Stomach (tissue), 9 donors: Measurements from ENCODE around the gene NARS2. TPM values are rescaled to one million over a fixed set of nuclear protein-coding genes. Genes with fewer than 3 reads are reported as not detected.
"Not testable (repeated sequence)": the region's sequence is repeated elsewhere in the genome, so short reads cannot be mapped to it uniquely, and the experiment has no call there.

ENCODE experiments used
- DNase-seq, 2 donors: peaks; one replicate each; pipeline versions ENCODE4 v3.0.0 to v3.0.0-alpha.2; 2013 to 2019
- H3K27ac ChIP-seq, 5 donors: fragments of 200-600 bp in 4 of 5; sonication (generic) in 4 of 5; one replicate each; pipeline ENCODE4 v1.5.1; 2013 to 2019; ENCODE audit warnings: mild to moderate bottlenecking in 1 of 5, moderate library complexity in 1 of 5
- H3K27me3 ChIP-seq, 3 donors: fragments of 200-600 bp; sonication (generic); one replicate each; pipeline ENCODE4 v1.5.1; 2017 to 2019; ENCODE audit warnings: mixed run types in 1 of 3
- H3K36me3 ChIP-seq, 4 donors: fragments of 200-600 bp; sonication (generic); 1 replicate in 3 of 4; 2 replicates in 1 of 4; pipeline ENCODE4 v1.5.1; 2016 to 2019
- H3K4me1 ChIP-seq, 4 donors: fragments of 200-600 bp; sonication (generic); one replicate each; pipeline ENCODE4 v1.5.1; 2016 to 2019
- H3K4me3 ChIP-seq, 4 donors: fragments of 200-600 bp; sonication (generic) in 3 of 4; one replicate each; pipeline ENCODE4 v1.5.1; 2016 to 2019; ENCODE audit warnings: mild to moderate bottlenecking in 1 of 4
- H3K9me3 ChIP-seq, 4 donors: fragments of 200-600 bp; sonication (generic); one replicate each; pipeline ENCODE4 v1.5.1; 2016 to 2019
- EP300 ChIP-seq: sonication (generic); formaldehyde crosslinking; IDR thresholded peaks from one replicate; pipeline ENCODE4 v1.6.1; 2017; ENCODE audit warnings: antibody characterized with exemption
- POLR2A ChIP-seq, 4 donors: fragments of 450-650 bp; IDR thresholded peaks; one replicate each; pipeline ENCODE4 v1.6.1; 2016; ENCODE audit warnings: antibody characterized with exemption in 4 of 4, control low read depth in 2 of 4, mild to moderate bottlenecking in 1 of 4, moderate library complexity in 1 of 4
- POLR2AphosphoS5 ChIP-seq, 3 donors: sonication (generic); formaldehyde crosslinking; IDR thresholded peaks; one replicate each; pipeline ENCODE4 v1.6.1; 2016; ENCODE audit warnings: antibody characterized with exemption in 3 of 3
- WGBS, 5 donors: extraction: QIAGEN DNeasy Blood & Tissue Kit in 3 of 5; methylation state at CpG; one replicate each; pipeline versions ENCODE4 v1.1.5 to v1.1.7; 2013 to 2018; 5-methylcytosine and 5-hydroxymethylcytosine counted together
- intact Hi-C: fragments of 100-400 bp; cut with DNase I; formaldehyde crosslinking; loops from one replicate; pipeline ENCODE4 v1.15.1; 2023; ENCODE audit warnings: low total_unique reads
- polyA plus RNA-seq, 3 donors: library from polyadenylated mRNA; stranded (reverse); fragments of 200-250 nt; gene quantifications; one replicate each; pipeline ENCODE4 v1.2.3, GENCODE V29; 2013
- total RNA-seq, 5 donors: library from RNA; depleted of rRNA; stranded (reverse); fragments of >200 nt; gene quantifications; one replicate each; pipeline versions ENCODE4 v1.1.0 to v1.2.3, GENCODE V29; 2014 to 2016
- TF ChIP-seq, protein P1 (sequence below), 7 experiments: fragments of 450-650 bp in 4 of 7; fragments of 200-600 bp in 3 of 7; sonication (generic) in 3 of 7; IDR thresholded peaks; one replicate each; pipeline ENCODE4 v1.5.1; 2016 to 2019; ENCODE audit warnings: antibody characterized with exemption in 7 of 7, control low read depth in 2 of 7, mild to moderate bottlenecking in 1 of 7
- donor health status: healthy with polysubstance abuse.
- donor health status: Bipolar disorder and iron deficiency.
- donor health status: healthy.

NARS2 gene
- total and polyA plus RNA-seq, 8 donors = 4.7 to 34.5 (median 14.1) TPM

DNA sequence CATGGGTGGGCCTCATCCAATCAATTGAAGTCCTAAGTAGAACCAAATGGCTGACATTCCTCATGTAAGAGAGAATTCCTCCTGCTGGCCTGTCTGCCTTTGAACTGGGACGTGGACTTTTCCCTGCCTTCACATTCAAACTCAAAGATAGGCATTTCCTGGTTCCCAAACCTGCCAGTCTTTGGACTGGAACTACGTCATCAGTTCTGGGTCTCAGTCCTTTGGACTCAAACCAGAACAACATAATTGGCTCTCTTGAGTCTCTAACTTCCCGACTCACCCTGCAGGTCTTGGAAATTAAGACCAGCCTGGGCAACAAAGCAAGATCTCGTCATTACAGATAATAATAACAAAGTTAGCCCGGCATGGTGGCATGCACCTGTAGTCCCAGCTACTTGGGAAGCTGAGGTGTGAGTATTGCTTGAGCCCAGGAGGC, 38.7 kb upstream of the NARS2 start:
- TF ChIP-seq, protein P1, sequence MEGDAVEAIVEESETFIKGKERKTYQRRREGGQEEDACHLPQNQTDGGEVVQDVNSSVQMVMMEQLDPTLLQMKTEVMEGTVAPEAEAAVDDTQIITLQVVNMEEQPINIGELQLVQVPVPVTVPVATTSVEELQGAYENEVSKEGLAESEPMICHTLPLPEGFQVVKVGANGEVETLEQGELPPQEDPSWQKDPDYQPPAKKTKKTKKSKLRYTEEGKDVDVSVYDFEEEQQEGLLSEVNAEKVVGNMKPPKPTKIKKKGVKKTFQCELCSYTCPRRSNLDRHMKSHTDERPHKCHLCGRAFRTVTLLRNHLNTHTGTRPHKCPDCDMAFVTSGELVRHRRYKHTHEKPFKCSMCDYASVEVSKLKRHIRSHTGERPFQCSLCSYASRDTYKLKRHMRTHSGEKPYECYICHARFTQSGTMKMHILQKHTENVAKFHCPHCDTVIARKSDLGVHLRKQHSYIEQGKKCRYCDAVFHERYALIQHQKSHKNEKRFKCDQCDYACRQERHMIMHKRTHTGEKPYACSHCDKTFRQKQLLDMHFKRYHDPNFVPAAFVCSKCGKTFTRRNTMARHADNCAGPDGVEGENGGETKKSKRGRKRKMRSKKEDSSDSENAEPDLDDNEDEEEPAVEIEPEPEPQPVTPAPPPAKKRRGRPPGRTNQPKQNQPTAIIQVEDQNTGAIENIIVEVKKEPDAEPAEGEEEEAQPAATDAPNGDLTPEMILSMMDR (IDR thresholded peaks at IDR 0.05) = no peak
- TF ChIP-seq POLR2AphosphoS5 (IDR thresholded peaks at IDR 0.05) (no peak), EP300 (no peak), POLR2A (IDR thresholded peaks at IDR 0.05) (no peak)
- DNase-seq = no peak
- Histone ChIP-seq H3K9me3 (peaks cover 0 to 7% (median under 1%) of the 10 kb centered on the region in 4 donors), H3K27me3 (no peaks in the 10 kb centered on the region), H3K27ac (no peak overlapping the region), H3K4me1 (peaks cover 0 to 1% (median 0%) of the 10 kb centered on the region in 4 donors), H3K4me3 (no peak overlapping the region), H3K36me3 (no peaks in the 10 kb centered on the region)
- intact Hi-C loops = no loop called here
- 53 to 65% (median 56%) methylated on average over 5 of the region's 5 CpGs for WGBS, 5 donors

DNA sequence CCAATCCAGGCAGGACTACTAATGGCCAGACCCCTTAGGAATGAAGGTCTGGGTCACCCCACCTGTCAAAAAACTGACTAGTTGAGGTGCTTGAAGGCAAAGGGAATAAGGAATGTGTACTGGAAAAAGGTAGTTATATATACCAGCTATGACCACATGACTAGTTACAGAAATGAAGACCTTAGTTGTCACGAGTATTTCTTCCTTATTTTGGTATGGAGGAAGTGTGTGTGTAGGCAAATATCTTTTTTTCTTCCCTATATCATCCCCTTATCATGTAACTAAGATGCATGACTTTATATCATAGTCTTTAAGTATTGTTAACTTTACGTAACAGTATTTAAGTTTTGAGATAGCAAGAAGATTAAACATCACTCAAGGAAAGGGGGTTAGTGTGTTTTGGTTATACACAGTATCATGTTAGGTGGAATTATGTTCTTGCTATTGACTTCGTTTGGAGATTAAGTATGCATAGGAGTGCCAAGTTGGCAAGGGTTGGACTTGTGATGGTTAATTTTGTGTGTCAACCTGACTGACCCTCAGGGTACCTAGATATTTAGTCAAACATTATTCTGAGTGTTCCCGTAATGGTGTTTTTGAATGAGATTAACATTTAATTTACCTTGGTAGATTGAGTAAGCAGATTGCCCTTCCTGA, 38.2 kb upstream of the NARS2 start:
- DNase-seq = no peak
- WGBS, 5 donors = 16 to 55% (median 36%) methylated on average over 4 of the region's 4 CpGs

GRCh38 chr11:78609321-78609720, 34.7 kb upstream of the NARS2 start:
- H3K4me3 ChIP-seq, H3K9me3 ChIP-seq, H3K36me3 ChIP-seq, intact Hi-C loops, H3K27ac ChIP-seq, DNase-seq, H3K27me3 ChIP-seq: not testable (repeated sequence)
- WGBS, 5 donors = 90 to 98% (median 93%) methylated on average over 5 of the region's 5 CpGs
- H3K4me1 ChIP-seq = peaks cover 0 to 10% (median 4%) of the 10 kb centered on the region in 4 donors

More for the DNA sequence above, 38.2 kb upstream of the NARS2 start:
- Histone ChIP-seq H3K4me1 (peaks cover 0 to 6% (median 0%) of the 10 kb centered on the region in 4 donors), H3K27ac (no peak overlapping the region), H3K9me3 (peaks cover 0 to 7% (median 0%) of the 10 kb centered on the region in 4 donors), H3K27me3 (no peaks in the 10 kb centered on the region), H3K36me3 (no peaks in the 10 kb centered on the region), H3K4me3 (no peak overlapping the region)
- TF ChIP-seq, protein P1 (IDR thresholded peaks at IDR 0.05) = no peak
- TF ChIP-seq EP300 (no peak), POLR2A (IDR thresholded peaks at IDR 0.05) (no peak), POLR2AphosphoS5 (IDR thresholded peaks at IDR 0.05) (no peak)
- intact Hi-C loops = no loop called here

- H3K4me3 ChIP-seq = no peak overlapping the region
- peak; percentile 32 to 58 for DNase-seq
- peaks cover 0 to 10% (median 4%) of the 10 kb centered on the region in 4 donors for H3K4me1 ChIP-seq
- no peaks in the 10 kb centered on the region for H3K9me3 ChIP-seq
- intact Hi-C loops = no loop called here
- H3K36me3 ChIP-seq = no peaks in the 10 kb centered on the region
- peaks cover 0 to 7% (median 0%) of the 10 kb centered on the region in 3 donors for H3K27me3 ChIP-seq
- no peak overlapping the region for H3K27ac ChIP-seq
- TF ChIP-seq EP300 (no peak), POLR2A (IDR thresholded peaks at IDR 0.05) (no peak), POLR2AphosphoS5 (IDR thresholded peaks at IDR 0.05) (peak in 1 of 3 donors; percentile 55)
- TF ChIP-seq, protein P1 (IDR thresholded peaks at IDR 0.05) = no peak
Observed at GRCh38 chr11:78607696-78608095, 33.0 kb upstream of the NARS2 start.

GRCh38 chr11:78606667-78607066, 32.0 kb upstream of the NARS2 start:
- no peak overlapping the region for H3K27ac ChIP-seq
- DNase-seq = no peak
- 29 to 53% (median 32%) methylated on average over 3 of the region's 3 CpGs for WGBS, 5 donors
- no peak overlapping the region for H3K4me3 ChIP-seq
- peaks cover 0 to 10% (median 4%) of the 10 kb centered on the region in 4 donors for H3K4me1 ChIP-seq
- H3K36me3 ChIP-seq = no peaks in the 10 kb centered on the region
- intact Hi-C loops = no loop called here
- no peaks in the 10 kb centered on the region for H3K9me3 ChIP-seq
- TF ChIP-seq, protein P1 (IDR thresholded peaks at IDR 0.05) = no peak
- no peak for TF ChIP-seq POLR2AphosphoS5 (IDR thresholded peaks at IDR 0.05)
- no peak for TF ChIP-seq EP300
- no peak for TF ChIP-seq POLR2A (IDR thresholded peaks at IDR 0.05)
- H3K27me3 ChIP-seq = peaks cover 0 to 9% (median 0%) of the 10 kb centered on the region in 3 donors
